GM12891 (cell line): ENCODE measurements around the gene MAGEE1.
A peak's percentile ranks its signal among the peaks of the same experiment; 100 is the strongest.

ENCODE experiments used
- DNase-seq: peaks from one replicate; pipeline ENCODE4 v3.0.0; 2011; ENCODE audit warnings: low spot score; ENCODE audit not compliant: insufficient read length
- FAIRE-seq: peaks from 2 replicates; lab custom pipeline; 2011; peaks lifted over from hg19 to GRCh38; lab: Jason Lieb, UNC
- PAX5 ChIP-seq: IDR thresholded peaks from 2 replicates; pipeline ENCODE4 v1.6.1; 2011; ENCODE audit warnings: low read length, moderate library complexity, mild to moderate bottlenecking; ENCODE audit not compliant: insufficient read depth, severe bottlenecking
- POLR2A ChIP-seq: IDR thresholded peaks from 2 replicates; pipeline ENCODE4 v1.6.1; 2011; ENCODE audit warnings: low read depth, low read length, control low read depth
- POLR2AphosphoS5 ChIP-seq: IDR thresholded peaks from 2 replicates; pipeline ENCODE4 v1.6.1; 2011; ENCODE audit warnings: low read depth, low read length, control low read depth
- POU2F2 ChIP-seq: IDR thresholded peaks from 2 replicates; pipeline ENCODE4 v1.6.1; 2011; ENCODE audit warnings: low read depth, mild to moderate bottlenecking, control low read depth, low read length, moderate library complexity
- SPI1 ChIP-seq: IDR thresholded peaks from 2 replicates; pipeline ENCODE4 v1.6.1; 2011; ENCODE audit warnings: low read depth, low read length, control low read depth
- TAF1 ChIP-seq: IDR thresholded peaks from 2 replicates; pipeline ENCODE4 v1.6.1; 2011; ENCODE audit warnings: low read depth, low read length, control low read depth

Gene MAGEE1

DNA sequence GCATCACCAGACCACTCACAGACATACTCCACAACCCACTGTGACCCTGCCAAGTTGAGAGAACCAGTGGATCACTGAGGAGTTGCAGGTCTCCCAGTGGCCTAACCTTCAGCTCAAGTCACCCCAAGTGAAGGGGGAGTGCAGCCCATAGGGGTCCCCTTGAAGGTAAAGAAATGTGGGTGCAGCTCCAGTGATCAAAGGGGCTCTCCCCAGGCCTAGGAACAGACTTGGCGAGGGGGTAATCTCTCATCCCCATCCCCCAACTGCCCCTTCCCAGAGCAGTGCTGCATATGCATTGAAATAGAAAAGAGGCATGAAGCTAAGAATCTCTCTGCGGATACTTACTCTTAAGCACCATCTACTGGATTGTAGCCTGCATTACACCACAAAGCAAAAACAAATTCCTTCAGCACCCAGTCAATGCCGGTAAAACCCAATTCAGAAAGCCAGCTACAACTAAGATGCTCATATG, 27.0 kb downstream of the MAGEE1 start:
- peak; percentile 85 for FAIRE-seq

DNA sequence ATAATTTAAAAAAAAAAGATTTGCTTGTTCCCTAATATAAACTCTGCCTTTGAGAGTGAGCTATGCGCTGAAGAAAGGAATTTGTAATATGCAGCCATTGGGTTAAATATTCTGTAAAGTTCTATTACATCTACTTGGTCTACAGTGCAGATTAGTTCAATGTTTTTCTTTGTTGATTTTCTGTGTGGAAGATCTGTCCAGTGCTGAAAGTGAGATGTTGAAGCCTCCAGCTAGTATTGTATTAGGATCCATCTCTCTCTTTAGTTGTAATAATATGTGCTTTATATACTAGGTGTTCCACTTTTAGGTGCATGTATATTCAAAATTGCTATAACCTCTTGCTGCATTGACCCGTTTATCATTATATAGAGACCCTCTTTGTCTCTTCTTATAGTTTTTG, 49.8 kb downstream of the MAGEE1 start:
- FAIRE-seq = no peak
- TF ChIP-seq POU2F2 (no peak), TAF1 (no peak), POLR2A (no peak), PAX5 (no peak), SPI1 (no peak), POLR2AphosphoS5 (no peak)
- no peak for DNase-seq

More for the DNA sequence above, 27.0 kb downstream of the MAGEE1 start:
- DNase-seq = no peak
- no peak for TF ChIP-seq TAF1
- no peak for TF ChIP-seq POLR2AphosphoS5
- TF ChIP-seq PAX5 = no peak
- TF ChIP-seq POU2F2 = no peak
- no peak for TF ChIP-seq POLR2A
- TF ChIP-seq SPI1 = no peak
